Activated CD4-positive, CD25-positive, alpha-beta regulatory T cell treated with anti-CD3 and anti-CD28 coated beads, Interleukin-2, amount 50 U/mL, for 72 hours (primary cell): ENCODE measurements around the gene CHMP4A.

Experiments
- DNase-seq: peaks from one replicate; pipeline ENCODE4 v3.0.0; 2021

Gene CHMP4A

GRCh38 chr14:24194873-24195185, 18.5 kb downstream of the CHMP4A start:
- DNase-seq: no peak

DNA sequence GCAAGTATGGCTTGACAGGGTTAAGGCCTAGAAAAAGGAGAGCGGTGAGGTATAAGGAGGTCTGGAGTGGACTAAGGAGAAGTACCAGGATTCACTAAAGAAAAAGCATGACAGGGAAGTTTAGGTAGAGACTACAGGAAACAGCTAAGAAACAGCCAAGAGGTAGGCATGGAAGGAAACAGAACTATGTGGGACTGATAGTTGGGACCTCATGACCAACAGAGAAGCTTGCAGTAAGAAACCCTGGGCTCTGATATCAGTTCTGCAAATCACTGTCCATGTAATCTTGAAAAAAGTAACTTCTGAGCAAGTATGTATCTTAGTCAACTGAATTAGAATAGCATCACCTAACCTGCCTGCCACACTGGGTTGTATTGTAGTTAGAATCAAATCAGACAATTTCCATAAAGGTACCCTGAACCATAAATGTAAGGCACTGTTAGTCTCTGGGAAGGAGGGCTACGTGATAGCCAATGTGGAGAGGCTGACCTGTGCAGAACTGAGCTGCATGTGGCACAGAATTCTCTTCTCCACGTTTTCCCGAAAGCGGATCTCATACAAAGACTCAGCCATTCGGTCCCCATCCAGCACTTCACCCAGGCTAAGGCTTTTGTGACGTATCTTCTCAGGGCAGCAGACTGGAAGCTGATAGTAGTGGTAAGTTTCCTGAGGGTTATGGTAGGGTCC, 19.0 kb downstream of the CHMP4A start:
- DNase-seq: no peak

DNA sequence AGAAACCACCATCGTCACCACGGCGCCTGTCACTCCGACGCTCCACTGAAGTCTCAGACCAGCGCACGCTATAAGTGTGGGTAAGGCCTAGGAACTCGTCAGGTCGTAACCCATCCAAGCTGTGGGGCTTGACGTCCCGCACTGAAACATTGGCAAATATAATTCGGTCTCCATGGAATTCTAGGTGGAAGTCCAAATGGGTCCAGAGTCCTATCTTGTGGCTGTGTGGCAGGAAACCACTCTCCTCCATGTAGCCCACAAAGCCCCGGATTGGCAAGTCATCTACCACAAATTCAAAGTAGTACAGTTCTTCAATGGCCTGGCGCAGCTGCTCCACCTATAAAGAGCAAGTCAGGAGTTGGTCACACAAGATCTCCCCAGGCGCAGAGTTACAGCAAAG, 20.4 kb downstream of the CHMP4A start:
- no peak for DNase-seq

GRCh38 chr14:24190416-24190815, 22.9 kb downstream of the CHMP4A start:
- no peak for DNase-seq

DNA sequence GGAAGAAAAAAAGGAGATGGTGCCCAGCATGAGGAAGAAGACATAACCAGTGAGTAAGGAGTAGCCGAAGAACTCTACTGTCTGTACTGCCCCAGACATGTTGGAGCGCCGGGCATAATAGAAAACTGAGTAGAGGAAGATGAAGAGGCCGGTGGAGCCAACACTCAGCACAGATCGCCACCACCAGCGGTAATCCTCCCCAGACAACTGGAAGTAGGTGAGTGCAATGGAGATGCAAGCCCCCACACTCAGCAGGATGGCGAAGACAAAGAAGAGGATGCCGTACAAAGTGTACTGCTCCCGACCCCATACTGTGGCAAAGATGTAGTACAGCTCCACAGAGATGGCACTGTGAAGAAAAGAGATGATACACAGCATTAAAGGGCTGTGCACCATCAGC, 23.8 kb downstream of the CHMP4A start:
- DNase-seq: no peak

GRCh38 chr14:24189059-24189375, 24.3 kb downstream of the CHMP4A start:
- no peak for DNase-seq

DNA sequence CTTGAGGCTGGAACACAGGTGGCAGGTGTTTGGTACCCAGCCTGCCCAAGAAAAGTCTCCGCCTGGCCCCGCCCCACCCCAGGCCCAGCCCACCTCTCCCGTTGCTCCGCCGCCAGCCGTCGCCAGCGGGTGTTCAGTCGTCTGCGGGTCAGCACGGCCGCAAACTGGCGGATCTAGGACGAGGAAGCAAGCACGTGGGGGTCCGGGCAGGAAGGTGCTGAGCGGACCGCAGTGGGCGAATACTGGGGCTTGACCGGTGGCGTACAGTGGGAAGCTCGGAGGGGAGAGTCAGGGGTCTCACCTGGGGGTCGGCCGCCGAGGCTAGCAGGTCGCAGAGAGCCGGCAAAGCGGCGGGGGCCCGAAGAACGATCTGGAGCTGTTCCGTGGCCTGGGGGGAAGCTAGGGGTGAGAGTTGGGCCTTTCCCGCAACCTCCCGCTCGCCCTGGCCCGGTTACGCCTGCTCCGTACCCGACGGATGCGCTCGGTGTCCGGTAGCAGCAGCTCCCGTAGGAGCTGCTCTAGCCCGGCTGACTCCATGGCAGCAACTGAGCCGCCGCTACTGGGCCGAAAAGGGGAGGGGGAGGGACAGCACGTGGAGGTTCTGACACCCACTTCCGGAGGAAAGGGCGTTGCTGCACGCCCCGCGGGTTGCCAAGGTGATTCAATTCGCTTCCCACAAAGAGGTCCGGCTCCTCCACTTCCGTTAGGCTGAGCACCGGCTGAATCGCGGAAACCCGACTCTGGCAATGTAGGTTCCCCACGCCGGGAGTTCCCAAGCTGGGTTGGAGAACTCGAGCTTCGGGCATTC, 24.8 kb downstream of the CHMP4A start, which contains the start of gene IPO4:
IPO4 (minus strand) TSS at position 566 of the 808 bp plus-strand sequence; CDS start at position 537, 29 bp downstream.
- peak; percentile 87 for DNase-seq

GRCh38 chr14:24187539-24187915, 25.8 kb downstream of the CHMP4A start:
- DNase-seq: no peak

DNA sequence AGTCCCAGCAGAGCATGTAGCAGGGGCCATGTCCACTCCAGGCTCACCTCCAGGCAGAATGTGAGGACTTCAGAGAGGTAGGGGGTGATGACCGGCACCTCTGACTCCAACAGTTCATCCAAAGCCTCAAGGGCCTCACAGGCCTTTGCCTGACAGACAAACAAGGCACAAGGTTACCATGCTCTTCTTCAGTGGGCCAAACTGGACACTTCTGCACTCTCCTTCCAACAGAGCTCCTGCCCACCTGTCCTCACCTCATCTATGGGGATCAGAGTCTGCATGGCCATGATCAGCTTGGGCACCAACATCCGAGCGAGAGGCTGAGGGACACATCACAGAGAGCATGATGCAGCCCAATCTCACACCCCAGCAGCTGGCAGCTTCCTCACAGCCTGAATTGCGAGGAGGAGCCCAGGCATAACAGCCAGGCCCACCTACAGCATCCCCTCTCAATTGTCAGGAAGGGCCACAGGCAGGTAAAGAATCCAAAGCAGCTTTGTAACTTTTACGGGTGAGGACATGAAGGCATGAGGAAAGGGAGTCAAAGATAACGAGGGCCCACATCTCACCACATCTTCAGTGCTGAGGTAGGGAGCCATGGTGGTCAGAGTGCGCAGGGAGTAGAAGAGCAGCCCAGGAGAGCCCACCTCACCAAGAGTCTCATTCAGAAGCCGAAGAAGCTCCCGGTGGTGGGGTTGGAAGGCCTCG, 26.3 kb downstream of the CHMP4A start:
- DNase-seq: no peak

GRCh38 chr14:24185741-24186140, 27.5 kb downstream of the CHMP4A start:
- DNase-seq: no peak

GRCh38 chr14:24185026-24185425, 28.3 kb downstream of the CHMP4A start:
- no peak for DNase-seq

GRCh38 chr14:24184104-24184970, 29.0 kb downstream of the CHMP4A start:
- no peak for DNase-seq

DNA sequence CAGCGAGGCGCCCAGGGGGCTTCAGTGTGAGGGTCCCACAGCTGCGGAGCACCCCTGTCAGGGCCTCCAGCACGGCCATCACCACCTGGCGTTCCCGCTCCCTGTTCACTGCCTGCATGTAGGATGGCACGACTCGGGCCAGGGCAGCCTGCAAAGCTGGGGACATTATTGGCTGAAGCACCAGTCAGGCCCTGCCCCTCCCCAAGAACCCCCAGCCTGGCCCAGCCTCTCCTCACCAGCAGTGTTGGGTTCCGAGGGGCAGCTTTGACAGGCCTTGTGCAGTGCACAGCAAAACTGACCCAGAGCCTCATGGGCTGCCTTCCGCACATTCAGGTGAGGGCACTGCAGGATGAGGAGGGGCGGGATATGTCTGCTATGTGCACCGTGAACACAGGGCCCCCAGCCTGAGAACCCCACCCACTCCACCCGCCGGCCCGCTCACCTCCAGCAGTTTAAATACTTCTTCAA, 30.2 kb downstream of the CHMP4A start:
- DNase-seq: no peak

- no peak for DNase-seq
Measured at GRCh38 chr14:24182110-24182882, 31.0 kb downstream of the CHMP4A start.

GRCh38 chr14:24181371-24182077, 31.8 kb downstream of the CHMP4A start:
- DNase-seq: no peak

DNA sequence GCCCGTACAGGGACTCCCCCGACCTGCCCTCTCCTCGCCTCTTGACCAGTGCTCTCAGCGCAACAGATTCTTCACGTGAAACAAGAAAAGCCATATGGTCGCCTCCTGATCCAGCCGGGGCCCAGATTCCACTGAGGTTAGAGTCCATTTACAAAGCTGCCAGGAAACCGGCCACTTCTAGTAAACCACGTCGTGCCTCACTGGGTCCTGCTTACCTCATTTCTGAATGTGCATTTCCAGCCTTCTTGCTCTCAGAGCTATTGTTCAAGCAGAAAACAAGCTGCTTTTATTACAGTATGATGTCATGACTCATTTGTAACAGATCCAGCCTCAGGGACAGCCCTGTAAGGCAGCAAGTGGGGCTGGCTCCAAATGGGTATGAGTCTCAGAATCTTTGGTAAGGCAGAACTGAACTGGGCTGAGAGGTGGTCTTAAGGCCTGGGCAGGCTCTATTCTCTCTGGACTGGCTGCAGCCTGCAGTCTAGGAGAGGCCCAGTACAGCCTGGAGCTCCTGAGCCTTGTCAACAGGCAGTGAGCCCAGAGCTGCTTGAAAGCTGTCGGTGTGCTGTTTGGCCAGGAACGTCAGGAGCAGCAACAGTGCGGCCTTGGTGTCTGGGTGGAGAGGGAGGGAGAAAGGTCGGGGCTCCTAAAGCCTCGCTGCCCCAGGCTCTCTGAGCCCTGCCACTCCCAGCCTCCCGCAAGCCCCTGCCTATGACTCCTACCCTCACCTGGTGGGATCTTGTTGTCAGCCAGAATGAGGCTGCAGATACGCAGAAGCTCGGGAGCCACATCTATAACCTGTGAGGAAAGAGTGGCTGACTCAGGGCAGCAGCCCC, 33.1 kb downstream of the CHMP4A start:
- DNase-seq: no peak

DNA sequence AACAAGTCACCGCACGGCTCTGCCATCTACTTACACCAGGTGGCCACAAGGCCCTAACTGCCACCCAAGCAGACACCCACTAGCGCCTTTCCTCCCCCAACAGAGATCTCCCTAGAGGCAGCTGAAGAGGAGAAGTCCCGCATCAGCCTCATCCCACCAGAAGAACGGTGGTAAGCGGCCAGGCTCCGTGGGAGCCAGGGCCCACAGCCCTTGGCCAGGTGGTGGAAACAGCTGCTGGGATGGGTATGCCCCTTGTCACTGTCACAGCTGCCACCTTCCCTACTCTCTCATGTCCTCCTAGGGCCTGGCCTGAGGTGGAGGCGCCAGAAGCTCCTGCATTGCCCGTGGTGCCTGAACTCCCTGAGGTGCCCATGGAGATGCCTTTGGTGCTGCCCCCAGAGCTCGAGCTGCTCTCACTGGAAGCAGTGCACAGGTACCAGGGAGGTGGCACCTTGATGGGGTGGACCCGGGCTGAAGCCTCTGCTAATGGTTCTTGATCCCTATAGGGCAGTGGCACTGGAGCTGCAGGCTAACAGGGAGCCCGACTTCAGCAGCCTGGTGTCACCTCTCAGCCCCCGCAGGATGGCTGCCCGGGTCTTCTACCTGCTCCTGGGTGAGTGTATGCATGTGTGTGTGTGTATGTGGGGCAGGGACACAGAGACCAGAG, 33.9 kb downstream of the CHMP4A start:
- no peak for DNase-seq

DNA sequence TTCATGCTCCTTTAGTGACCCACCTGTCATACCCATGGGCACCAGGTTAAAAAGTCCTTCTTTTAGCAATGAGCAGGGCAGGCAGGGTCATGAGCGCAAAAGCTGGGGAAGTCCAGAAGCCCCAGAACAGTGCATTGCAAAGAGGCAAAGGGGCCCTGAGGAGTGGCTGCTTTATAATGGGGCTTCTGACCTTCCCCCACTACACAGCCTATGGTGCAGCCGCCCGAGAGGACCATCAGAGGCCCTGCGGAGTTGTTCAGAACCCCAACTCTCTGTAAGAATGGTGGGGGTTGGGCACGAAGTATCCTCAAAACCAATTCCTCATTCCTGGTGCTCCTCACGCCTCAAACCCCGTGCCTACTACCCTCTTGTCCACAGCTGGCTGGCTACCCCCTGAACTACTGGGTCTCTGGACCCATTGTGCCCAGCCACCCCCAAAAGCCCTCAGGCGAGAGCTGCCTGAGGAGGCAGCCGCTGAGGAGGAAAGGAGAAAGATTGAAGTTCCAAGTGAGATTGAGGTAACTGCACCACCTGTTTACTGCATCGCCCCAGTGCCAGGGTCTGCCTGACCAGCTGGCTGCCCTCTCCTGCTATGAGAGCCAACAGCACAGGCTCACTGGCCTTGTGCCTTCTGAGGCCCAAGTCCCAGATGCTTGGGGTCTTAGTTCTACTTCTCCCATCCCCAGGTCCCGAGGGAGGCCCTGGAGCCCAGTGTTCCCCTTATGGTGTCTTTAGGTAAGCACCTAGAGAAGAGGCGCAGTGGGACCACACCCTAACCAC, 34.7 kb downstream of the CHMP4A start:
- no peak for DNase-seq

DNA sequence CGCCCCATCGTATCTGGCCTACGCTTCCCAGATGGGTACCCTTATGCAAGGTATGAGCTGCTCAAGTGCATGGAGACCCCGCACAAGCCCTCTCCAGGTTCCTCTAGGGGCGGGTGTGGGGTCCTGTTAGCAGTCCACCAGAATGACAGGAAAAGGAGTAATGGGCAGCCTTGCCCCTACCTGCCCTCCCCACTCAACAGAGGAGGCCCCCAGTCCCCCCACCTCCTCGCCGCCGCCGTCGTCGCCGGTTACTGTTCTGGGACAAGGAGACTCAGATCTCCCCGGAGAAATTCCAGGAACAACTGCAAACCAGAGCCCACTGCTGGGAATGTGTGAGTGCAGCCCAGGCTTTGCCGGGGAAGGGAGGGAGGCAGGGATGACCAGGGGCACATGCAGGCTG, 35.4 kb downstream of the CHMP4A start:
- no peak for DNase-seq
